ENCODE measurements around the gene CUX1.

Gene CUX1

DNA sequence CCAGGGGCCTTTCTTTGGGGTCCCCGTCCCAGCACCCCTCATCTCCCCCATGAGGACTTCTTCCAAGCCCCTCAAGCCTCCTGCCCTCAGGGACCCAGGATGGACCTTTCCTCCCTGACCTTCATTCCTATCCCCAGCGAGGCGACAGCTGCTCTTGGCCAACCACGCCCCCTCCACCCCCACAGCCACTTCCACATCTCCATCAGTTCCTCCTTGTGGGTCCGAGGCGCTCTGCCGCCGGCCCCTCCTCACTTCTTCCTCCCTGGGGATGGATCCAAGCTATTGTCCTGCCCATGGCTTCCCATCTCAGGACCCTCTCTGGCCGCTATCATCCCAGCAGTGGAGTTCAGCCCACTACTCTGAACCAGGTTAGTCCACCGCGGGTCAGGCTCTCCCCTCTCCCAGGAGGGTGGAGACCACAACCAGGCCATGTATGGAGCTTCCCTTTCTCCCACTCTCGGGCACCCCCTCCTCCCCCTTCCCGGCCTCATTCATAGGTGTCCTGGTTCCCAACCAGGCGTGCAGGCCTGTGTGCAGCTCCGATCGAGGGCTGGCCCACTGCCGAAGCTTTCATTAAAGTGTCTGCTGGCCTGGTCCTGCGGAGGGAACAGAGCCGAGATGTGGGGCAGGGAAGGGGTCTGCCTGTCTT is 467.6 kb downstream of the CUX1 start:
- Histone ChIP-seq H3K27ac (ENCODE audit: low read depth, low read length, severe bottlenecking) (no peak overlapping the region), H3K9me3 (ENCODE audit: control insufficient read depth, low read length) (no peaks in the 10 kb centered on the region), H3K4me1 (ENCODE audit: control insufficient read depth, insufficient read depth, low read length, poor library complexity, severe bottlenecking) (peaks cover 3% of the 10 kb centered on the region), H3K36me3 (ENCODE audit: control insufficient read depth, insufficient read depth, low read length) (no peaks in the 10 kb centered on the region), H3K4me3 (ENCODE audit: extremely low read depth, insufficient read depth, low read length, poor library complexity, severe bottlenecking) (no peak overlapping the region)
- 75 to 81% methylated on average over 12 to 18 of the region's 19 CpGs for WGBS, 2 experiments (ENCODE audit: insufficient coverage in 2 of 2)

DNA sequence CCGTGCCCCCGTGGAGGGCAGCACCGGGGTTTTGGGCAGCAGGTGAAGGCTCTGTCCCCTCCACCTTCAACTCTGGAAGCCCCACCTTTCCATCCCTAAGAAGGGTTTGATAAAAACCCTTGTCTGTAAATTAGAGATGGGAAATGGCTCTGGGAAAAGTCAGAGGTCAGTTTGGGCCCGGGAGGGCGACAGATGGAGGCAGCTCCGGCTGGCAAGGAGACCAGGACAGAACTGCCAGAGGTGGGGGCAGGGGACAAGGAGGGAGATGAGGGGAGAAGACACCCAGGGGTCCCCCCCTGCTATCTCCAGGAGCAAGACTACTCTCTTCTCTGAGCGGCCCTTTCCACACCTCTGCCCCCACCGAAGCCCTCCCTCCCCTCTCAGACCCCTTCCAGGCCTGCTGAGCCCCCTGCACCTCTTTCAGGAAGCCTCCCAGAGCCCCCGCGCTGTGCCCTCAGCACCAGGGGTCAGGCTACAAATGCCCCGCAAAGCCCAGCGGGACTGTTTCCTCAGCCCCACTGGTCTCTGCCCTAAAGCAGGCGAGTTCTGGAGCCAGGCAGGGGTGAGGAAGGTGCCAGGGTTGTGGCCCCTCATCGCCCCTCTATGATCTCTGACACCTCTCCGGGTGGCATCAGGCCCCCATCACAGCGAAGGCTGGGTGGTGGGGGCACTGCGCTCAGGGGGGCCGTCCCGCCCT is 468.3 kb downstream of the CUX1 start:
- Histone ChIP-seq H3K27ac (ENCODE audit: low read depth, low read length, severe bottlenecking) (peak overlapping the region; percentile 89), H3K9me3 (ENCODE audit: control insufficient read depth, low read length) (no peaks in the 10 kb centered on the region), H3K4me3 (ENCODE audit: extremely low read depth, insufficient read depth, low read length, poor library complexity, severe bottlenecking) (peak overlapping the region; percentile 66), H3K4me1 (ENCODE audit: control insufficient read depth, insufficient read depth, low read length, poor library complexity, severe bottlenecking) (peaks cover 3% of the 10 kb centered on the region), H3K36me3 (ENCODE audit: control insufficient read depth, insufficient read depth, low read length) (no peaks in the 10 kb centered on the region)
- WGBS, 2 experiments (ENCODE audit: insufficient coverage in 2 of 2): 49 to 61% methylated on average over 11 to 15 of the region's 19 CpGs

DNA sequence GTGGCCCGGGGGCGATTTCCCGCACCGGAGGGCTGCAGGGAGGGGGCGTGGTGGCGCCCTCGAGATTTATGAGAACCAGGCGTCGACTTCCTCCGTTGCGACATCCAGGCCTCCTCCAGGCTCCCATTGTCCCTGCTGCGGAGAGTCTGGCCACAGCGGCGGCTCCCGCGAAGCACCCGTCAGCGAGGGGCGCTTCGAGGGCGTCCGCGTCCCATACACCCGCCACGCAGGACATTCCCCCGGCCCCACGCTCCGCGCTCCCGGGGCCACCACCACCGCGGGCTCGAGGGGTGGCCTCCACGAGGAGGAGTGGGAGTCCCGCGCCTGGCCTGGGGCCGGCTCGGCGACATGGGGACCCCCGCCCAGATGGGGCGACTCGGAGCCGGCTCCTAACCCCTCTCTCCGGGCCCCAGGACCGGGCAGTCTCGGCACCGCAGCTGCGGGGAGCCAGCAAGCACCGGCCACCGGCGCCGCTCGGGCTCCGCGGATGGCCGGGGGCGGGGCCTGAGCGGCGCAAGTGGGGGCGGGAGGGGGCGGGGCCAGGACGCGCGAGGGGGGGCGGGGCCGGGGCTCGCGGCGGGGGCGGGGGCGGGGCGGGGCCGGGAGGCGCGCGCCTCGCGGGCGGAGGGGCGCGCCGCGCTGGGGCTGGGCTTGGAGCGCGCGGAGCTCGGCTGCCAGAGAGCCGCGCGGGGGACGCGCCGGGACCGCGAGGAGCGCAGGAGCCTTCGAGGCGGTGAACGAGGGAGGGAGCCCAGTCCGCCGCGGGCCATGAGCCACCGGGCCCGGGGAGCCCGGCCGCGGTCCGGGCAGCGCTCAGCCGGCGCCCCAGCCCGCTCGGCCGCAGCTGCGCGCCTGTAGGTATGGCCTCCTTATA is 469.0 kb downstream of the CUX1 start, which contains the start of gene SH2B2:
Gene SH2B2, plus strand, starts transcription at position 632 of the 874 bp plus-strand sequence. CDS start 13,683 bp downstream, outside the sequence.
- H3K36me3 ChIP-seq (ENCODE audit: control insufficient read depth, insufficient read depth, low read length): no peaks in the 10 kb centered on the region
- H3K4me3 ChIP-seq (ENCODE audit: extremely low read depth, insufficient read depth, low read length, poor library complexity, severe bottlenecking): peak within 1 kb of the TSS; percentile 66
- 1% methylated on average over 58 to 72 of the region's 116 CpGs for WGBS, 2 experiments (ENCODE audit: insufficient coverage in 2 of 2)
- peak within 1 kb of the TSS; percentile 89 for H3K27ac ChIP-seq (ENCODE audit: low read depth, low read length, severe bottlenecking)
- H3K9me3 ChIP-seq (ENCODE audit: control insufficient read depth, low read length): no peaks in the 10 kb centered on the region
- H3K4me1 ChIP-seq (ENCODE audit: control insufficient read depth, insufficient read depth, low read length, poor library complexity, severe bottlenecking): peaks cover 3% of the 10 kb centered on the region

DNA sequence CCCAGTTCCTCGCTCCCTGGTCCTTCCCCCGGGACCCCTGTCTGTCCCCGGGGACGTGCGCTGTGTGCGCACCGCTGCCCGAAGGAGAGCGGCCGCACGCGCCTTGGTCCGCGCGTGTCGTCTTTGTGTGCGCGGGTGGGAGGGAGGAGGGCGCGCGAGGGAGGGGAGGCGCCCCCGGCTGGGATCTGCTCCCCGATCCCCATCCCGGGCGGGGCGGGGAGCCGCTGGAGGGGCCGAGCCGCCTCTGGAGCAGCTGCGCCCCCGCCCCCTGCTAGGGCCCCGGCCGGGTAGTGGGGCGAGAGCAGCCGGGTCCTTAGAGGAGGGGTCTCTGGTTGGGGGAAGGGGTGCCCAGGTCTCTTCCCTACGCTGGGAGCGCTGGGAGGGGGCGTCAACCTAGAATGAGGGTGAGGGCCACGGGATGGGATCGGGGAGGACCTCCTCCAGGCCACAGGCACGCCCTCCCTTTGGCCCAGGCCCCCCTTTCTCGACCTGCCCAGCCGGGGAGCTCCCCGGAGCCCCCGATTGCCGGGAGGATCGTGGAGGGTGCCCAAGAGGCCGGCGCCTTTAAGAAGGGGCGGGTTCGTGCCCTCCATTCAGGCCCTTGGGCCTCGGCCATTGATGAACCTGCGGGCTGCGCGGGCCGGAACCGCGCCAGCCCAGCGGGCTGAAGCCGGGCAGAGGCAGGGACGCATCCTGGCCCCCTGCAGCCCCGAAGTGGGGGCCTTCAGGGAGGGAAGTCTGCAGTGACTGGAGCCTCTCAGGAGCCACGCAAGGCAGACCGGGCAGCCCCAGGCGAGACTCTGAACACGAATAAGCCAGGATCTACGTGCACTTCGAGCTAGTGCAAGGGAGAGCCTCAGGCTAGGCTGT is 469.9 kb downstream of the CUX1 start:
- Histone ChIP-seq H3K4me3 (ENCODE audit: extremely low read depth, insufficient read depth, low read length, poor library complexity, severe bottlenecking) (peak overlapping the region; percentile 61), H3K9me3 (ENCODE audit: control insufficient read depth, low read length) (no peaks in the 10 kb centered on the region), H3K36me3 (ENCODE audit: control insufficient read depth, insufficient read depth, low read length) (no peaks in the 10 kb centered on the region), H3K27ac (ENCODE audit: low read depth, low read length, severe bottlenecking) (no peak overlapping the region), H3K4me1 (ENCODE audit: control insufficient read depth, insufficient read depth, low read length, poor library complexity, severe bottlenecking) (peaks cover 3% of the 10 kb centered on the region)
- 1 to 2% methylated on average over 28 to 60 of the region's 69 CpGs for WGBS, 2 experiments (ENCODE audit: insufficient coverage in 2 of 2)

DNA sequence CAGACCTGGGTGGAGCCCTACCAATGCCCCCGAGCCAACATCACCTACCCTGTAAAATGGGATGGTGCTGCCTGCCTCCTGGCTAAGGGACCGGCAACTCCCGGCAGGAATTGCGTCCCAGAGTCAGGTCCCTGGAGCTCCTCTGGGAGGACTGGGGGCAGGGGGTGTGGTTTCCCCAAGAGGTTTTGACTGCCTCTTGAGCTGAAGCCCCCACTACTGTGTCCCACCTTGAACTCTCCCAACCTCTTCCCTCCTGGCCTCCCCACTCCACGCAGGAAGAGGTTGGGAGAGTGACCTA is 470.5 kb downstream of the CUX1 start:
- 38 to 40% methylated on average over 1 to 3 of the region's 5 CpGs for WGBS, 2 experiments (ENCODE audit: insufficient coverage in 2 of 2)
- no peaks in the 10 kb centered on the region for H3K9me3 ChIP-seq (ENCODE audit: control insufficient read depth, low read length)
- H3K4me3 ChIP-seq (ENCODE audit: extremely low read depth, insufficient read depth, low read length, poor library complexity, severe bottlenecking): peak overlapping the region; percentile 61
- H3K36me3 ChIP-seq (ENCODE audit: control insufficient read depth, insufficient read depth, low read length): no peaks in the 10 kb centered on the region
- no peak overlapping the region for H3K27ac ChIP-seq (ENCODE audit: low read depth, low read length, severe bottlenecking)
- H3K4me1 ChIP-seq (ENCODE audit: control insufficient read depth, insufficient read depth, low read length, poor library complexity, severe bottlenecking): peaks cover 4% of the 10 kb centered on the region

- WGBS, 2 experiments (ENCODE audit: insufficient coverage in 2 of 2): 64% methylated on average over 6 of the region's 10 CpGs; no CpG with 5 or more reads in 1 of the 2 experiments
- Histone ChIP-seq H3K4me1 (ENCODE audit: control insufficient read depth, insufficient read depth, low read length, poor library complexity, severe bottlenecking) (peaks cover 9% of the 10 kb centered on the region), H3K9me3 (ENCODE audit: control insufficient read depth, low read length) (no peaks in the 10 kb centered on the region), H3K4me3 (ENCODE audit: extremely low read depth, insufficient read depth, low read length, poor library complexity, severe bottlenecking) (peak overlapping the region; percentile 61), H3K27ac (ENCODE audit: low read depth, low read length, severe bottlenecking) (no peak overlapping the region), H3K36me3 (ENCODE audit: control insufficient read depth, insufficient read depth, low read length) (no peaks in the 10 kb centered on the region)
These were observed 471.0 kb downstream of the CUX1 start for GRCh38 chr7:102288285-102288930.

DNA sequence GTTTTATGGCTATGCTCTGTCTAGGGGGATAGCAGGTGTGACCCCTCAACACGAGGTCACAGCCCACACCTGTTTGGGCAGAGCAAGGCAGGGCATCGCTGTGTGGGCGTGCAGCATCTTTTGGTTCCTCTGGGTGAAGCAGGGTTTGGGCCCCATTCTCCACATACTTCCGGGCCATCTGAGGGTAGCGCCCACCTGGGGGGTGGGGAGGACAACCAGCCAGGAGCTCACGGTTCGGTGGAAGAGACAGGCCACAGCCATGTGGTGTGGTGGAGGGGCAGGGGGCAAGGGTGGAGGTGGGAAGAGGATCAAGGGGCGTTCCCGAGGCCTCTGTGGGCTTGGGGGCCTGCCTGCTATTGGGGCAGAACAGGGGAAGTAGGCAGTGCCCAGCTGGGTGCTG is 471.6 kb downstream of the CUX1 start:
- H3K4me3 ChIP-seq (ENCODE audit: extremely low read depth, insufficient read depth, low read length, poor library complexity, severe bottlenecking): no peak overlapping the region
- WGBS, 2 experiments (ENCODE audit: insufficient coverage in 2 of 2): 80% methylated on average over 7 to 8 of the region's 9 CpGs
- no peaks in the 10 kb centered on the region for H3K9me3 ChIP-seq (ENCODE audit: control insufficient read depth, low read length)
- H3K36me3 ChIP-seq (ENCODE audit: control insufficient read depth, insufficient read depth, low read length): no peaks in the 10 kb centered on the region
- H3K27ac ChIP-seq (ENCODE audit: low read depth, low read length, severe bottlenecking): no peak overlapping the region
- peaks cover 9% of the 10 kb centered on the region for H3K4me1 ChIP-seq (ENCODE audit: control insufficient read depth, insufficient read depth, low read length, poor library complexity, severe bottlenecking)

DNA sequence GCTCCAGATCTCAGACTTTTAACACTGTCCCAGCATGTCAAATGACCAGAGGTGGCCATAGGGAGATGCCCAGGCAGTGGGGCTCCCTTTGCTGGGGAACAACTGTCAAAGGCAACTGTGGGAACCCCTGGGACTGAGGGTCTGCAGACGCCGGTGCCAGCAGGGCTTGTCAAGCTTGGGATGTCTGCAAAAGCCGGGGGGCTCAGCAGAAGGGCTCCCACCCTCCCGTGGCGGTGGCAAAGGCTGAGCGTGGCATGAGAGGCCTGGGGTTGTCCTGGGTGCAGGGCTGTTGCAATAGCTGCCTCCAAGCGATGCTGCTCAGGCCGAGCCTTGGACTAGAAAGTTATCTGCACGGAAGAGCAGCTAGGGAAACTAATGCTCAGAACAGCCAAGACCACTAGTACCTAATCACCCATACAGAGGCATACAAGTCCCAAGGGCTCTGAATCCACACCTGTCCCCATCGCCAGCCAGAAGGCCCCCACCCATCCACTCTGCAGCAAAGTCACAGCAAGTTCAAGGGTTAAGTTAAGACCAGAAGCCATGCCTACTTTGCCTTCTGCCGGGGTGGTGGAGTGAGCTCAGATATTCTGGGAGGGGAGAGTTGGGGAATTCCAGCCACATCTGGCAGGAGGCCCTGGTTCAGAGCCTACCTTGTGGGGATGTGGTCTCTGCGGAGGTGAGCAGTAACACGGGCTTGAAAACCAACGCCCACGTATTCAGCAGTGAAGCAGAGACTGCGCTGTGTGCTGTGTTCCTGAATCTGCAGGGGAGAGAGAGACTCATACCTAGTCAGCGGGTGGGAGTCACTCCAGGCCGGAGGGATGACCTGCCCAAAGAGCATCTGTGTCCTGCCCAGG is 473.9 kb downstream of the CUX1 start:
- H3K9me3 ChIP-seq (ENCODE audit: control insufficient read depth, low read length): no peaks in the 10 kb centered on the region
- H3K36me3 ChIP-seq (ENCODE audit: control insufficient read depth, insufficient read depth, low read length): no peaks in the 10 kb centered on the region
- 75 to 83% methylated on average over 13 to 17 of the region's 18 CpGs for WGBS, 2 experiments (ENCODE audit: insufficient coverage in 2 of 2)

DNA sequence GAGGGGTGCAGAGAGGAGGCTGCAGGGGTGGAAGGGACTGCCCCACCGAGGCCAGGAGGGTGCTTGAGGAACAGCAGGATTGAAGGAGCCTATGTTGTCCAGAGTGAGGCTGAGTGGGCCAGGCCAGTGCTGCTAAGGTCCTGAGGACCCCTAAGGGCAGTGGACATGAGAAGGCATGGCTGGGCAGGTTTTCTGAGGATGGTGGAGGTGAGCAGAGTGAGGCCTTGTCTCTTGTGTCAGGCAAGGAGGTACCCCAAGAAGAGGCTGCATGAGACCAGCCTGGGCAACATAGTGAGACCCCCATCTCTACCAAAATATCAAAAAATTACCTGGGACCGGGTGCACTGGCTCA is 474.5 kb downstream of the CUX1 start:
- Histone ChIP-seq H3K9me3 (ENCODE audit: control insufficient read depth, low read length) (no peaks in the 10 kb centered on the region), H3K36me3 (ENCODE audit: control insufficient read depth, insufficient read depth, low read length) (no peaks in the 10 kb centered on the region), H3K4me3 (ENCODE audit: extremely low read depth, insufficient read depth, low read length, poor library complexity, severe bottlenecking) (no peak overlapping the region), H3K4me1 (ENCODE audit: control insufficient read depth, insufficient read depth, low read length, poor library complexity, severe bottlenecking) (peaks cover 10% of the 10 kb centered on the region), H3K27ac (ENCODE audit: low read depth, low read length, severe bottlenecking) (no peak overlapping the region)
- WGBS, 2 experiments (ENCODE audit: insufficient coverage in 2 of 2): 77 to 78% methylated on average over 1 to 2 of the region's 2 CpGs

More for the DNA sequence above, 473.9 kb downstream of the CUX1 start:
- Histone ChIP-seq H3K4me1 (ENCODE audit: control insufficient read depth, insufficient read depth, low read length, poor library complexity, severe bottlenecking) (peaks cover 10% of the 10 kb centered on the region), H3K4me3 (ENCODE audit: extremely low read depth, insufficient read depth, low read length, poor library complexity, severe bottlenecking) (no peak overlapping the region), H3K27ac (ENCODE audit: low read depth, low read length, severe bottlenecking) (no peak overlapping the region)

Measured in mesodermal cell (in vitro differentiated cells).